ENCODE data around the gene IGSF5. TPM values are rescaled to one million over a fixed set of nuclear protein-coding genes. Genes with fewer than 3 reads are reported as not detected.

Gene IGSF5
- total RNA-seq, 2 donors from 2014 or later = 1.7 TPM; not detected in 1

- Histone ChIP-seq H3K27ac (peak overlapping the region in 1 of 2 donors; percentile 28), H3K9me3 (no peaks in the 10 kb centered on the region), H3K36me3 (no peaks in the 10 kb centered on the region), H3K4me1 (replicated peaks) (no peaks in the 10 kb centered on the region), H3K27me3 (replicated peaks; ENCODE audit: insufficient read depth) (no peaks in the 10 kb centered on the region), H3K4me3 (no peak overlapping the region)
- 52% methylated on average over 7 of the region's 7 CpGs for WGBS
- TF ChIP-seq, protein P1, sequence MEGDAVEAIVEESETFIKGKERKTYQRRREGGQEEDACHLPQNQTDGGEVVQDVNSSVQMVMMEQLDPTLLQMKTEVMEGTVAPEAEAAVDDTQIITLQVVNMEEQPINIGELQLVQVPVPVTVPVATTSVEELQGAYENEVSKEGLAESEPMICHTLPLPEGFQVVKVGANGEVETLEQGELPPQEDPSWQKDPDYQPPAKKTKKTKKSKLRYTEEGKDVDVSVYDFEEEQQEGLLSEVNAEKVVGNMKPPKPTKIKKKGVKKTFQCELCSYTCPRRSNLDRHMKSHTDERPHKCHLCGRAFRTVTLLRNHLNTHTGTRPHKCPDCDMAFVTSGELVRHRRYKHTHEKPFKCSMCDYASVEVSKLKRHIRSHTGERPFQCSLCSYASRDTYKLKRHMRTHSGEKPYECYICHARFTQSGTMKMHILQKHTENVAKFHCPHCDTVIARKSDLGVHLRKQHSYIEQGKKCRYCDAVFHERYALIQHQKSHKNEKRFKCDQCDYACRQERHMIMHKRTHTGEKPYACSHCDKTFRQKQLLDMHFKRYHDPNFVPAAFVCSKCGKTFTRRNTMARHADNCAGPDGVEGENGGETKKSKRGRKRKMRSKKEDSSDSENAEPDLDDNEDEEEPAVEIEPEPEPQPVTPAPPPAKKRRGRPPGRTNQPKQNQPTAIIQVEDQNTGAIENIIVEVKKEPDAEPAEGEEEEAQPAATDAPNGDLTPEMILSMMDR (IDR thresholded peaks at IDR 0.05) = no peak
- peak; percentile 74 for TF ChIP-seq POLR2AphosphoS5 (IDR thresholded peaks at IDR 0.05)
- DNase-seq (ENCODE audit: low spot score) = peak; percentile 80
- intact Hi-C loops (cut with DNase I) = no loop called here
These were observed 54.2 kb downstream of the IGSF5 start for GRCh38 chr21:39799178-39799577.

GRCh38 chr21:39800311-39800710 is 55.3 kb downstream of the IGSF5 start:
- Histone ChIP-seq H3K4me3 (no peak overlapping the region), H3K27me3 (replicated peaks; ENCODE audit: insufficient read depth) (no peaks in the 10 kb centered on the region), H3K4me1 (replicated peaks) (no peaks in the 10 kb centered on the region), H3K36me3 (no peaks in the 10 kb centered on the region), H3K27ac (no peak overlapping the region), H3K9me3 (no peaks in the 10 kb centered on the region)
- intact Hi-C loops (cut with DNase I) = no loop called here
- DNase-seq (ENCODE audit: low spot score) = no peak
- TF ChIP-seq POLR2A (IDR thresholded peaks at IDR 0.05) (no peak), POLR2AphosphoS5 (IDR thresholded peaks at IDR 0.05) (no peak)
- TF ChIP-seq, protein P1 (IDR thresholded peaks at IDR 0.05) = no peak
- WGBS = 65% methylated on average over 4 of the region's 4 CpGs

GRCh38 chr21:39802217-39802616 is 57.2 kb downstream of the IGSF5 start:
- H3K36me3 ChIP-seq = no peaks in the 10 kb centered on the region
- H3K4me3 ChIP-seq = no peak overlapping the region
- intact Hi-C loops (cut with DNase I) = no loop called here
- peaks cover under 1% of the 10 kb centered on the region for H3K4me1 ChIP-seq (replicated peaks)
- no peaks in the 10 kb centered on the region for H3K9me3 ChIP-seq
- H3K27ac ChIP-seq = no peak overlapping the region
- DNase-seq (ENCODE audit: low spot score) = no peak
- no peaks in the 10 kb centered on the region for H3K27me3 ChIP-seq (replicated peaks; ENCODE audit: insufficient read depth)
- TF ChIP-seq POLR2AphosphoS5 (IDR thresholded peaks at IDR 0.05) (no peak), POLR2A (IDR thresholded peaks at IDR 0.05) (no peak)
- TF ChIP-seq, protein P1 (IDR thresholded peaks at IDR 0.05) = no peak
- 87% methylated on average over 2 of the region's 2 CpGs for WGBS

- Histone ChIP-seq H3K27ac (no peak overlapping the region), H3K4me3 (no peak overlapping the region), H3K36me3 (no peaks in the 10 kb centered on the region), H3K27me3 (replicated peaks; ENCODE audit: insufficient read depth) (no peaks in the 10 kb centered on the region), H3K4me1 (replicated peaks) (peaks cover 5% of the 10 kb centered on the region), H3K9me3 (no peaks in the 10 kb centered on the region)
- TF ChIP-seq POLR2AphosphoS5 (IDR thresholded peaks at IDR 0.05) = no peak
- no peak for TF ChIP-seq POLR2A (IDR thresholded peaks at IDR 0.05)
- TF ChIP-seq, protein P1 (IDR thresholded peaks at IDR 0.05) = no peak
- no peak for DNase-seq (ENCODE audit: low spot score)
- 60% methylated on average over 1 of the region's 1 CpG for WGBS
- intact Hi-C loops (cut with DNase I) = no loop called here
These were observed 58.4 kb downstream of the IGSF5 start for GRCh38 chr21:39803393-39803792.

DNA sequence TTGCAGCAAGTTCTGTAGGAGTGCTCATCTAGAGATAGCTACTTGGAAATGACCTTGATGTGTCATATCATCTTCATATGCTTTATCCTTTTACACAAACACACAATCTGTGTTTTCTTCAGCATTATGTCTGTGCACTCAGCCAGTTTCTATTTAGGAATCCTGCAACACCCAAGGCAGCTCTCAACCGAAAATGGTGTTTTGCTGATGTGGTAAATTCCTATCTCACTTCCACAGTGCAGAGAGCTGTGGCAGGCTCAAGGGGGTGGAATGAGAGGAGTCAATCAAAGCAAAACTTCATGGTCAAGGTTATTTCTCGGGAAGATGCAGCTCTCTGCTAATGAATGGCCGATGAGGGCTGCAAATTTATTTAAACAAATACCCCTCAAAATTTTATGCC is 59.3 kb downstream of the IGSF5 start:
- WGBS = 91% methylated on average over 3 of the region's 3 CpGs
- Histone ChIP-seq H3K36me3 (no peaks in the 10 kb centered on the region), H3K27ac (no peak overlapping the region), H3K4me3 (no peak overlapping the region), H3K27me3 (replicated peaks; ENCODE audit: insufficient read depth) (no peaks in the 10 kb centered on the region), H3K4me1 (replicated peaks) (peaks cover 5% of the 10 kb centered on the region), H3K9me3 (no peaks in the 10 kb centered on the region)
- TF ChIP-seq POLR2A (IDR thresholded peaks at IDR 0.05) = no peak
- TF ChIP-seq, protein P1 (IDR thresholded peaks at IDR 0.05) = no peak
- no peak for TF ChIP-seq POLR2AphosphoS5 (IDR thresholded peaks at IDR 0.05)
- intact Hi-C loops (cut with DNase I) = no loop called here
- DNase-seq (ENCODE audit: low spot score) = no peak
